Vagina (tissue), 2 donors: Measurements from ENCODE around the gene PELI2.

ENCODE experiments used
- CTCF ChIP-seq, 3 experiments: fragments of 450-650 bp in 2 of 3; fragments of 200-600 bp in 1 of 3; sonication (generic) in 1 of 3; IDR thresholded peaks; one replicate each; pipeline ENCODE4 v1.5.1; 2017 to 2019; ENCODE audit warnings: antibody characterized with exemption in 3 of 3, mild to moderate bottlenecking in 2 of 3, moderate library complexity in 2 of 3
- POLR2A ChIP-seq, 2 donors: fragments of 450-650 bp; IDR thresholded peaks; one replicate each; pipeline ENCODE4 v1.6.1; 2017; ENCODE audit warnings: antibody characterized with exemption in 2 of 2, mild to moderate bottlenecking in 2 of 2, moderate library complexity in 2 of 2
- POLR2AphosphoS5 ChIP-seq, 2 donors: sonication (generic); formaldehyde crosslinking; IDR thresholded peaks; one replicate each; pipeline ENCODE4 v1.9.0; 2017; ENCODE audit warnings: antibody characterized with exemption in 2 of 2, mild to moderate bottlenecking in 2 of 2, low read depth in 1 of 2; ENCODE audit not compliant: insufficient read depth in 1 of 2

- TF ChIP-seq CTCF (IDR thresholded peaks at IDR 0.05) (no peak), POLR2AphosphoS5 (IDR thresholded peaks at IDR 0.05; ENCODE audit: insufficient read depth in 1 of 2, low read depth in 1 of 2) (no peak), POLR2A (IDR thresholded peaks at IDR 0.05) (no peak)
Observed at GRCh38 chr14:56120091-56120691, 2.0 kb downstream of the PELI2 start.
